IMR-90 (cell line): ENCODE measurements around the gene WEE2. TPM values are rescaled to one million over a fixed set of nuclear protein-coding genes. Genes with fewer than 3 reads are reported as not detected.

Experiments used
- ATAC-seq: fragments of 200-7000 bp; cut with Tn5 transposase; 2 replicates; pipeline ENCODE4 v1.9.1; 2020; ENCODE audit warnings: low read depth, mild to moderate bottlenecking, moderate library complexity
- BruUV-seq: library from RNA; stranded (reverse); fragments of 400-500 nt; replicated peaks from 2 replicates; lab custom pipeline; 2021; lab: Mats Ljungman, UMichigan
- CTCF ChIA-PET: fragments of 300-600 bp; formaldehyde crosslinking; extraction: SDS; loops from one replicate; lab custom pipeline; 2021; ENCODE audit warnings: antibody characterized with exemption; lab: Yijun Ruan, JAX
- POLR2A ChIA-PET: fragments of 300-600 bp; sonication (Branson Sonifier 250); formaldehyde crosslinking; loops from one replicate; lab custom pipeline; 2022; ENCODE audit warnings: antibody characterized with exemption; ENCODE audit not compliant: unreplicated experiment; lab: Charles Lee
- DNase-seq: peaks from one replicate; pipeline ENCODE4 v3.0.0; 2013
- H2AFZ ChIP-seq: replicated peaks from 2 replicates; pipeline ENCODE3; 2013; ENCODE audit warnings: low read length, mild to moderate bottlenecking; ENCODE audit not compliant: poor library complexity
- H2AK5ac ChIP-seq: 2 replicates; pipeline ENCODE4 v1.6.1; 2013; ENCODE audit warnings: low read depth, low read length, inconsistent platforms
- H2AK9ac ChIP-seq: replicated peaks from 2 replicates; pipeline ENCODE3; 2013; ENCODE audit warnings: mild to moderate bottlenecking, low read depth, low read length, moderate library complexity; ENCODE audit not compliant: poor library complexity
- H2BK120ac ChIP-seq: 2 replicates; pipeline ENCODE4 v1.6.1; 2013; ENCODE audit warnings: low read depth, low read length, inconsistent platforms
- H2BK15ac ChIP-seq: 3 replicates; pipeline ENCODE4 v1.6.1; 2013; ENCODE audit warnings: low read depth, low read length, inconsistent platforms
- H2BK20ac ChIP-seq: 2 replicates; pipeline ENCODE4 v1.6.1; 2013; ENCODE audit warnings: low read depth, mild to moderate bottlenecking, inconsistent platforms, low read length, moderate library complexity
- H2BK5ac ChIP-seq: 2 replicates; pipeline ENCODE4 v1.6.1; 2013; ENCODE audit warnings: mild to moderate bottlenecking, low read depth, low read length, inconsistent platforms; ENCODE audit not compliant: poor library complexity, severe bottlenecking
- H3K14ac ChIP-seq: replicated peaks from 2 replicates; pipeline ENCODE4 v1.6.1; 2013; ENCODE audit warnings: low read depth, low read length, inconsistent platforms
- H3K18ac ChIP-seq: 2 replicates; pipeline ENCODE4 v1.6.1; 2013; ENCODE audit warnings: low read depth, low read length, control low read depth
- H3K23ac ChIP-seq: 2 replicates; pipeline ENCODE4 v1.6.1; 2013; ENCODE audit warnings: low read depth, low read length, inconsistent platforms
- H3K27ac ChIP-seq: 2 replicates; pipeline ENCODE4 v1.5.1; 2013; ENCODE audit warnings: mild to moderate bottlenecking, control low read depth, low read length; ENCODE audit not compliant: insufficient read depth
- H3K27me3 ChIP-seq: 2 replicates; pipeline ENCODE4 v1.6.1; 2013; ENCODE audit warnings: low read length; ENCODE audit not compliant: control insufficient read depth, insufficient read depth
- H3K36me3 ChIP-seq: 2 replicates; pipeline ENCODE4 v1.6.1; 2013; ENCODE audit warnings: low read length, mixed read lengths; ENCODE audit not compliant: control insufficient read depth, insufficient read depth
- H3K4ac ChIP-seq: 2 replicates; pipeline ENCODE4 v1.6.1; 2013; ENCODE audit warnings: low read depth, low read length, inconsistent platforms
- H3K4me1 ChIP-seq: 2 replicates; pipeline ENCODE4 v1.6.1; 2013; ENCODE audit warnings: low read length, mixed read lengths; ENCODE audit not compliant: control insufficient read depth, insufficient read depth
- H3K4me2 ChIP-seq: 2 replicates; pipeline ENCODE4 v1.6.1; 2013; ENCODE audit warnings: low read depth, mild to moderate bottlenecking, control low read depth, low read length, moderate library complexity
- H3K4me3 ChIP-seq: 2 replicates; pipeline ENCODE4 v1.5.1; 2013; ENCODE audit warnings: low read depth, mild to moderate bottlenecking, control low read depth, low read length, moderate library complexity; ENCODE audit not compliant: insufficient read depth
- H3K56ac ChIP-seq: 2 replicates; pipeline ENCODE4 v1.6.1; 2013; ENCODE audit warnings: low read length, inconsistent platforms; ENCODE audit not compliant: insufficient read depth; ENCODE audit errors: extremely low read depth
- H3K79me1 ChIP-seq, 2 experiments: 2 replicates each; pipeline ENCODE4 v1.6.1; 2013; ENCODE audit warnings: low read length in 2 of 2, inconsistent platforms in 1 of 2, low read depth in 1 of 2
- H3K9ac ChIP-seq: 2 replicates; pipeline ENCODE4 v1.6.1; 2013; ENCODE audit warnings: low read depth, low read length, control low read depth
- H3K9me1 ChIP-seq: 2 replicates; pipeline ENCODE4 v1.6.1; 2013; ENCODE audit warnings: low read length, inconsistent platforms; ENCODE audit not compliant: insufficient read depth
- H3K9me3 ChIP-seq: 2 replicates; pipeline ENCODE4 v1.6.1; 2013; ENCODE audit warnings: low read length; ENCODE audit not compliant: control insufficient read depth, insufficient read depth
- H4K20me1 ChIP-seq: 2 replicates; pipeline ENCODE4 v1.6.1; 2013; ENCODE audit warnings: low read length, inconsistent platforms; ENCODE audit not compliant: insufficient read depth
- H4K5ac ChIP-seq: 2 replicates; pipeline ENCODE4 v1.6.1; 2013; ENCODE audit warnings: mild to moderate bottlenecking, low read depth, low read length, control low read depth
- H4K8ac ChIP-seq, 2 experiments: 2 replicates each; pipeline ENCODE4 v1.6.1; 2013; ENCODE audit warnings: low read depth in 2 of 2, low read length in 2 of 2, control low read depth in 1 of 2, inconsistent platforms in 1 of 2
- H4K91ac ChIP-seq: 2 replicates; pipeline ENCODE4 v1.6.1; 2013; ENCODE audit warnings: low read depth, low read length, inconsistent platforms; ENCODE audit not compliant: insufficient read depth
- BHLHE40 ChIP-seq: fragments of 150-350 bp; IDR thresholded peaks from 2 replicates; pipeline ENCODE4 v1.6.1; 2016; ENCODE audit warnings: mild to moderate bottlenecking, low read depth, low read length
- FOS ChIP-seq: fragments of 150-350 bp; IDR thresholded peaks from 2 replicates; pipeline ENCODE4 v1.6.1; 2016; ENCODE audit warnings: low read depth, low read length
- MAZ ChIP-seq: IDR thresholded peaks from 2 replicates; pipeline ENCODE4 v1.6.1; 2012; ENCODE audit warnings: low read depth, mild to moderate bottlenecking, low read length, improper control_type of control experiment, moderate library complexity, borderline replicate concordance
- POLR2A ChIP-seq: IDR thresholded peaks from 2 replicates; pipeline ENCODE4 v1.6.1; 2012; ENCODE audit warnings: mild to moderate bottlenecking, low read depth, low read length
- RAD21 ChIP-seq: IDR thresholded peaks from 2 replicates; pipeline ENCODE4 v1.6.1; 2012; ENCODE audit warnings: low read length, improper control_type of control experiment
- RCOR1 ChIP-seq: IDR thresholded peaks from 2 replicates; pipeline ENCODE4 v1.6.1; 2012; ENCODE audit warnings: mild to moderate bottlenecking, low read length, improper control_type of control experiment; ENCODE audit not compliant: insufficient replicate concordance
- RFX5 ChIP-seq: IDR thresholded peaks from 2 replicates; pipeline ENCODE4 v1.8.0; 2012; ENCODE audit warnings: low read depth, mild to moderate bottlenecking, low read length, moderate library complexity
- WGBS, 2 experiments: methylation state at CpG; one replicate each; pipeline versions ENCODE4 v1.1.5 to v1.1.7; 2013; ENCODE audit warnings: missing lambda C conversion rate in 2 of 2; ENCODE audit not compliant: insufficient read length in 1 of 2; ENCODE audit errors: extremely low coverage in 2 of 2; 5-methylcytosine and 5-hydroxymethylcytosine counted together
- dilution Hi-C: fragments of 300-500 bp; cut with HindIII; formaldehyde crosslinking; loops from one replicate; pipeline ENCODE4 v1.14.3; 2018; ENCODE audit warnings: low sequenced_read_pairs; ENCODE audit not compliant: unreplicated experiment
- in situ Hi-C: fragments of 300-500 bp; cut with MboI; formaldehyde crosslinking; loops from 3 replicates; pipeline ENCODE4 v1.14.3; 2019; ENCODE audit warnings: low sequenced_read_pairs, inconsistent platforms, mixed read lengths
- intact Hi-C: fragments of 100-400 bp; cut with micrococcal nuclease; formaldehyde crosslinking; loops from 2 replicates; pipeline ENCODE4 v1.10.0; 2022
- polyA plus RNA-seq, 3 experiments: library from polyadenylated mRNA; depleted of rRNA; stranded (reverse); fragments of >200 nt; gene quantifications; 2 replicates each; pipeline ENCODE4 v1.2.3, GENCODE V29; 2012; ENCODE audit warnings: low replicate concordance in 1 of 3
- total RNA-seq: library from RNA; depleted of rRNA; stranded (reverse); fragments of >200 nt; gene quantifications from 2 replicates; pipeline ENCODE4 v1.2.3, GENCODE V29; 2012
- TF ChIP-seq, protein P1 (sequence below): fragments of 150-350 bp; IDR thresholded peaks from 2 replicates; pipeline ENCODE4 v1.6.1; 2016; ENCODE audit warnings: low read depth, mild to moderate bottlenecking, low read length, moderate library complexity, borderline replicate concordance

WEE2 gene
- total and polyA plus RNA-seq, 2 of the 4 experiments (the other 2 are of a cell fraction), result not detected

GRCh38 chr7:141686670-141687069 is 21.5 kb upstream of the WEE2 start:
- ChIA-PET CTCF (no interaction called here), POLR2A (no interaction called here)
- Histone ChIP-seq H4K20me1 (no peaks in the 10 kb centered on the region), H2BK15ac (no peak overlapping the region), H2BK120ac (no peak overlapping the region), H2AK5ac (no peak overlapping the region), H2AFZ (no peak overlapping the region), H3K79me1 (peaks cover 4 to 6% of the 10 kb centered on the region in 2 experiments; a peak in 1 of 4 replicates), H3K18ac (no peak overlapping the region), H2BK5ac (no peak overlapping the region), H3K9me3 (no peaks in the 10 kb centered on the region), H2AK9ac (no peak overlapping the region), H3K56ac (no peak overlapping the region), H3K4ac (no peak overlapping the region), H3K9me1 (0 out of 2 replicates have a peak, but pooled peaks cover 3% of the 10 kb centered on the region), H3K23ac (no peak overlapping the region), H3K4me2 (no peak overlapping the region), H4K5ac (no peak overlapping the region), H3K36me3 (peaks cover 8% of the 10 kb centered on the region), H3K9ac (no peak overlapping the region), H4K91ac (no peak overlapping the region), H3K27me3 (no peaks in the 10 kb centered on the region), H3K4me1 (no peaks in the 10 kb centered on the region), H4K8ac (no peak overlapping the region), H3K4me3 (no peak overlapping the region), H2BK20ac (no peak overlapping the region), H3K27ac (no peak overlapping the region), H3K14ac (no peak overlapping the region)
- no TSS peak for BruUV-seq
- TF ChIP-seq RAD21 (no peak), FOS (no peak), RCOR1 (no peak), MAZ (no peak), BHLHE40 (no peak), POLR2A (no peak), RFX5 (no peak)
- TF ChIP-seq, protein P1, sequence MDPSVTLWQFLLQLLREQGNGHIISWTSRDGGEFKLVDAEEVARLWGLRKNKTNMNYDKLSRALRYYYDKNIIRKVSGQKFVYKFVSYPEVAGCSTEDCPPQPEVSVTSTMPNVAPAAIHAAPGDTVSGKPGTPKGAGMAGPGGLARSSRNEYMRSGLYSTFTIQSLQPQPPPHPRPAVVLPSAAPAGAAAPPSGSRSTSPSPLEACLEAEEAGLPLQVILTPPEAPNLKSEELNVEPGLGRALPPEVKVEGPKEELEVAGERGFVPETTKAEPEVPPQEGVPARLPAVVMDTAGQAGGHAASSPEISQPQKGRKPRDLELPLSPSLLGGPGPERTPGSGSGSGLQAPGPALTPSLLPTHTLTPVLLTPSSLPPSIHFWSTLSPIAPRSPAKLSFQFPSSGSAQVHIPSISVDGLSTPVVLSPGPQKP, result no peak
- ATAC-seq (no peak), DNase-seq (no peak)
- in situ Hi-C loops, result no loop called here
- dilution Hi-C loops, result no loop called here
- 78% methylated on average over 4 of the region's 6 CpGs; no CpG with 5 or more reads in 1 of the 2 experiments for WGBS, 2 experiments
- intact Hi-C loops, result no loop called here
